Right lobe of liver (tissue), 6 donors: ENCODE results near the gene GRK4. TPM values are rescaled to one million over a fixed set of nuclear protein-coding genes. Genes with fewer than 3 reads are reported as not detected.
A peak's percentile ranks its signal among the peaks of the same experiment; 100 is the strongest.
"Not testable (repeated sequence)": the region's sequence is repeated elsewhere in the genome, so short reads cannot be mapped to it uniquely, and the experiment has no call there.

Experiments
- ATAC-seq, 4 donors: fragments of 200-7000 bp; cut with Tn5 transposase; one replicate each; pipeline ENCODE4 v1.9.1; 2020; ENCODE audit warnings: mild to moderate bottlenecking in 4 of 4, moderate library complexity in 4 of 4
- DNase-seq, 3 donors: peaks; one replicate each; pipeline ENCODE4 v3.0.0-alpha.2; 2020
- H3K27ac ChIP-seq, 3 donors: fragments of 200-600 bp; one replicate each; pipeline ENCODE4 v1.8.0; 2022
- H3K27me3 ChIP-seq, 2 donors: fragments of 200-600 bp; one replicate each; pipeline ENCODE4 v1.8.0; 2022
- H3K36me3 ChIP-seq, 4 donors: fragments of 200-600 bp; sonication (generic) in 1 of 4; one replicate each; pipeline versions ENCODE4 v1.5.1 to v1.8.0; 2017 to 2022; ENCODE audit warnings: control low read depth in 1 of 4
- H3K4me1 ChIP-seq, 4 donors: fragments of 200-600 bp; sonication (generic) in 1 of 4; one replicate each; pipeline versions ENCODE4 v1.5.1 to v1.8.0; 2017 to 2022; ENCODE audit warnings: control low read depth in 1 of 4
- H3K4me3 ChIP-seq, 3 donors: fragments of 200-600 bp; one replicate each; pipeline ENCODE4 v1.8.0; 2022
- H3K9me3 ChIP-seq, 4 donors: fragments of 200-600 bp; sonication (generic) in 1 of 4; one replicate each; pipeline versions ENCODE4 v1.5.1 to v1.8.0; 2017 to 2022; ENCODE audit warnings: control low read depth in 1 of 4
- CTCF ChIP-seq, 4 donors: fragments of 200-600 bp in 3 of 4; fragments of 450-650 bp in 1 of 4; IDR thresholded peaks; one replicate each; pipeline versions ENCODE4 v1.5.1 to v1.8.0; 2016 to 2022; ENCODE audit warnings: antibody characterized with exemption in 4 of 4, mild to moderate bottlenecking in 2 of 4
- POLR2A ChIP-seq: fragments of 450-650 bp; IDR thresholded peaks from one replicate; pipeline ENCODE4 v1.6.1; 2017; ENCODE audit warnings: antibody characterized with exemption, mild to moderate bottlenecking
- WGBS: methylation state at CpG from one replicate; pipeline ENCODE4 v1.1.6; 2018; ENCODE audit warnings: low coverage, low lambda C conversion rate; ENCODE audit not compliant: insufficient coverage; ENCODE audit errors: missing lambda C conversion rate; 5-methylcytosine and 5-hydroxymethylcytosine counted together
- intact Hi-C, 2 donors: fragments of 100-400 bp; cut with DNase I; formaldehyde crosslinking; loops; one replicate each; pipeline versions ENCODE4 v1.11.2 to v1.14.1; 2022
- total RNA-seq, 6 experiments: library from RNA; depleted of rRNA in 2 of 6; stranded (reverse); fragments of >200 nt in 2 of 6; fragmentation: NEBNext Ultra II Directional in 3 of 6; extraction: Animal tissue kit (Norgen Biotek cat#: 25700) in 3 of 6; gene quantifications; one replicate each; pipeline versions ENCODE4 v1.1.0 to v1.2.4, GENCODE V29; 2016 to 2023
- donor health status: DM: no; HTN: yes; CAD: no.
- donor health status: DM: no; HTN: no; CAD: no.
- donor health status: DM: no; HTN: no; CAD: no.
- donor health status: DM: no; HTN: yes; CAD: no.
- donor health status: DM: no; HTN: yes; CAD: no.

Gene GRK4
- total RNA-seq, 6 experiments from 2014 or later = 1.0 to 4.3 (median 2.8) TPM

- no peak for TF ChIP-seq CTCF (IDR thresholded peaks at IDR 0.05)
- no peak for TF ChIP-seq POLR2A
- 90% methylated on average over 3 of the region's 3 CpGs for WGBS
- no peaks in the 10 kb centered on the region for H3K4me1 ChIP-seq
- H3K27me3 ChIP-seq = no peaks in the 10 kb centered on the region
- no peak overlapping the region for H3K4me3 ChIP-seq
- H3K36me3 ChIP-seq = no peaks in the 10 kb centered on the region
- no peak for DNase-seq
- H3K27ac ChIP-seq = no peak overlapping the region
- ATAC-seq = no peak
- H3K9me3 ChIP-seq = no peaks in the 10 kb centered on the region
- intact Hi-C loops = loop anchor here in 1 of 2 donors (10.0 kb wide), 1 partner anchor 64 kb away; no protein-coding TSS in a partner anchor
Measured at GRCh38 chr4:2971275-2971674, 7.9 kb downstream of the GRK4 start.

DNA sequence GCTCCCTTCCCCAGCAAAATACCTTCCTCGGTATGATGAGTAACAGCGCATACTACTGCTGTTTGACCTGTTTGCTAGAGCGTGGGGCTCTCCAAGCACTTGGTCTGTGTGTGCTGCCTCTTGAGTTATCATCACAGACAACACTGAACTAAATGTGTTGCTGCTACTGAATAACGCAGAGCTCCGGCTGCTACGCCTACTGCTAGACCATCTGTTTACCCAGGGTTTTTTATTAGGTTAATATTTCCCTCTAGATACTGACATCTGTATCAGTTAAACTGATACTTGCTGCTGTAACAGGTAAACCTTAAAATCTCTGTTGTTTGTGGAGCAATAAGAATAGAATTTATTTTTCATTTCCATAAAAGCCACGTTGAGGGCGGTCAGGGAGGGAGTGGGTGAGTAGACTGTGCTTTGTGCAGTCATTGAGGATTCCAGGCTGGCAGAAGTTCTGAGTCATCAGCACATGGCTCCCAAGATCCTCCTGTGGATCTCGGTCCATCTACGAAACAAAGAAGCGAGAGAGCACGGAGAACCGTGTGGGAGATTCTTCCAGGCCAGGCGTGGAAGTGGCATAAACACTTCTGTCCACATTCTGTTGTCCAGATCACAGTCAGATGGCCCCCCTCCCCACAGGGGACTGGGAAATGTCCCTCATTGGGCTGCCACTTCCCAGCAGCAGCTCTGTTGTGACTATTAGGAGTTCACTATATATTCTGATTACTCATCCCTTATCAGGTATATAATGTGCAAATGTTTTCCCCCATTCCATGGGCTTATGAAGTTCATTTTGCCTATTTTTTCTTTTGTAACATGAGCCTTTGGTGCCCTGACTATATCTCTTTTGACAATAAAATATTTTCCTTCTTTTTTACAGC is 14.1 kb downstream of the GRK4 start:
- no peaks in the 10 kb centered on the region for H3K27me3 ChIP-seq
- H3K36me3 ChIP-seq = no peaks in the 10 kb centered on the region
- 81% methylated on average over 13 of the region's 14 CpGs for WGBS
- H3K9me3 ChIP-seq = no peaks in the 10 kb centered on the region
- ATAC-seq (no peak), DNase-seq (no peak)
- H3K27ac ChIP-seq = no peak overlapping the region
- no peak for TF ChIP-seq CTCF (IDR thresholded peaks at IDR 0.05)
- TF ChIP-seq POLR2A = no peak
- H3K4me3 ChIP-seq = no peak overlapping the region
- intact Hi-C loops = loop anchor here in 1 of 2 donors (10.0 kb wide), 1 partner anchor 57 kb away; no protein-coding TSS in a partner anchor
- no peaks in the 10 kb centered on the region for H3K4me1 ChIP-seq

GRCh38 chr4:2981256-2981819 is 18.0 kb downstream of the GRK4 start:
- no peak overlapping the region for H3K27ac ChIP-seq
- H3K4me3 ChIP-seq = no peak overlapping the region
- H3K27me3 ChIP-seq = no peaks in the 10 kb centered on the region
- H3K4me1 ChIP-seq = no peaks in the 10 kb centered on the region
- ATAC-seq (no peak), DNase-seq (peak in 1 of 3 donors; percentile 16)
- no peak for TF ChIP-seq CTCF (IDR thresholded peaks at IDR 0.05)
- no peak for TF ChIP-seq POLR2A
- no peaks in the 10 kb centered on the region for H3K36me3 ChIP-seq
- WGBS = no CpG with 5 or more reads among the region's 4 CpGs
- H3K9me3 ChIP-seq = no peaks in the 10 kb centered on the region
- intact Hi-C loops = no loop called here

DNA sequence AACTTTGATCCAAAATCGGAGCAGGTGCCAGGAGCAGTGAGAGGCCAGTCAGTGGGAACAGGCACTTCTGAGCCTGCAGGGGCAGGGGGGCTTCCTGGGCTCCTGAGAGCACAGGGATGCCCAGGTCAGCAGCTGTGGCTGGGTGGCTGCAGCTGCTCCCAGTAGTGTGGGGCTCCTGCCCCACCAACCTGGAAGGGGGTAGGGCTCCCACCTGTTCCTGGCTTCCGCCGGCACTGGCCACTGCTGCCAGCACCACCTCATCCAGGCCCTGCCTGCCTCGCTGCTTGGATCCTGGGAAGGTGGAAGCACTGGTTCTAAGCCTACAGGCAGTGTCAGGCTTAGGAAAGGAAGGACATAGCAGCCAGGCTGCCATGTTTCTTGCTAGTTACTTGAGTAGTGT is 18.6 kb downstream of the GRK4 start:
- H3K27ac ChIP-seq = no peak overlapping the region
- H3K36me3 ChIP-seq = no peaks in the 10 kb centered on the region
- H3K4me3 ChIP-seq = no peak overlapping the region
- TF ChIP-seq CTCF (IDR thresholded peaks at IDR 0.05) (no peak), POLR2A (no peak)
- DNase-seq = peak in 1 of 3 donors; percentile 33
- H3K9me3 ChIP-seq = no peaks in the 10 kb centered on the region
- WGBS = no CpG with 5 or more reads among the region's 4 CpGs
- H3K27me3 ChIP-seq = no peaks in the 10 kb centered on the region
- intact Hi-C loops = no loop called here
- H3K4me1 ChIP-seq = no peaks in the 10 kb centered on the region
- peak in 1 of 4 donors; percentile 34 for ATAC-seq

GRCh38 chr4:2983715-2984114 is 20.3 kb downstream of the GRK4 start:
- intact Hi-C loops, H3K9me3 ChIP-seq, H3K4me3 ChIP-seq, H3K4me1 ChIP-seq, H3K27ac ChIP-seq, H3K27me3 ChIP-seq, H3K36me3 ChIP-seq, ATAC-seq, DNase-seq: not testable (repeated sequence)
- 76% methylated on average over 7 of the region's 7 CpGs for WGBS
